Suprapubic skin (tissue), 4 donors: Measurements from ENCODE around the gene CENPH. TPM values are rescaled to one million over a fixed set of nuclear protein-coding genes. Genes with fewer than 3 reads are reported as not detected.
A peak's percentile ranks its signal among the peaks of the same experiment; 100 is the strongest.

Source experiments
- DNase-seq, 2 donors: peaks; one replicate each; pipeline ENCODE4 v3.0.0-alpha.2; 2019; ENCODE audit warnings: low spot score in 2 of 2
- H3K27ac ChIP-seq: fragments of 200-600 bp; sonication (generic); one replicate; pipeline ENCODE4 v1.5.1; 2019
- H3K27me3 ChIP-seq: fragments of 200-600 bp; sonication (generic); one replicate; pipeline ENCODE4 v1.5.1; 2019
- H3K36me3 ChIP-seq: fragments of 200-600 bp; sonication (generic); one replicate; pipeline ENCODE4 v1.5.1; 2019
- H3K4me1 ChIP-seq: fragments of 200-600 bp; sonication (generic); one replicate; pipeline ENCODE4 v1.5.1; 2019
- H3K4me3 ChIP-seq: fragments of 200-600 bp; sonication (generic); one replicate; pipeline ENCODE4 v1.5.1; 2019; ENCODE audit warnings: mild to moderate bottlenecking
- H3K9me3 ChIP-seq: fragments of 200-600 bp; sonication (generic); one replicate; pipeline ENCODE4 v1.5.1; 2019
- CTCF ChIP-seq, 2 donors: fragments of 200-600 bp in 1 of 2; fragments of 450-650 bp in 1 of 2; sonication (generic) in 1 of 2; IDR thresholded peaks; one replicate each; pipeline ENCODE4 v1.5.1; 2016 to 2019; ENCODE audit warnings: antibody characterized with exemption in 2 of 2, mild to moderate bottlenecking in 1 of 2, moderate library complexity in 1 of 2
- EP300 ChIP-seq: sonication (generic); formaldehyde crosslinking; IDR thresholded peaks from one replicate; pipeline ENCODE4 v1.6.1; 2017; ENCODE audit warnings: antibody characterized with exemption
- POLR2A ChIP-seq, 2 donors: fragments of 450-650 bp; IDR thresholded peaks; one replicate each; pipeline ENCODE4 v1.6.1; 2017; ENCODE audit warnings: antibody characterized with exemption in 2 of 2, mild to moderate bottlenecking in 2 of 2, moderate library complexity in 2 of 2
- POLR2AphosphoS5 ChIP-seq, 3 donors: sonication (generic); formaldehyde crosslinking; IDR thresholded peaks; one replicate each; pipeline ENCODE4 v1.6.1; 2017; ENCODE audit warnings: antibody characterized with exemption in 3 of 3
- WGBS: methylation state at CpG from one replicate; pipeline ENCODE4 v1.1.5; 2018; 5-methylcytosine and 5-hydroxymethylcytosine counted together
- total RNA-seq, 4 donors: library from RNA; depleted of rRNA; stranded (reverse); fragments of >200 nt; gene quantifications; one replicate each; pipeline ENCODE4 v1.1.0, GENCODE V29; 2016

Gene CENPH
- total RNA-seq, 4 donors from 2014 or later, result 5.4 to 8.5 (median 6.5) TPM

DNA sequence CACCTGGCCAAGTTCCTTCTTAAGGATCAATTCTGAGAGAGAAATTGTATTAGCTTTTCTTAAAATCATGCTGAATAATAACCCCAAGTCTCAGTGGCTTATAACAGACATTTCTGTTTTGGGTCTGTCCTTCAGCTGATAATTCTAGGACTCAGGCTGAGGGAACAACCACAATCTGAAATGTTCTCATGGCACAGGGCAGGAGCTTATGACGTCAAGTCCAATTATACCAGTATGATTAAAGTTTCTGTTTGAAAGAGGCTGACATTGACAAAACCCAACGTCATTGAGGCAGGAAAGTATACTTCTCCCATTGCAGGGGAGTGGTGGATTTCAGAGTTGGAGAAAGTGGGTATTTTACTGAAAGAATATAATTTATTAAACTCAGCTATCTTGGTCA is 21.8 kb downstream of the CENPH start:
- H3K27ac ChIP-seq, result no peak overlapping the region
- no peaks in the 10 kb centered on the region for H3K9me3 ChIP-seq
- no peak for DNase-seq
- TF ChIP-seq EP300 (no peak), POLR2AphosphoS5 (IDR thresholded peaks at IDR 0.05) (no peak), POLR2A (IDR thresholded peaks at IDR 0.05) (no peak), CTCF (IDR thresholded peaks at IDR 0.05) (no peak)
- no peaks in the 10 kb centered on the region for H3K4me1 ChIP-seq
- H3K27me3 ChIP-seq, result no peaks in the 10 kb centered on the region
- WGBS, result 93% methylated on average over 2 of the region's 2 CpGs
- H3K36me3 ChIP-seq, result no peaks in the 10 kb centered on the region
- no peak overlapping the region for H3K4me3 ChIP-seq

DNA sequence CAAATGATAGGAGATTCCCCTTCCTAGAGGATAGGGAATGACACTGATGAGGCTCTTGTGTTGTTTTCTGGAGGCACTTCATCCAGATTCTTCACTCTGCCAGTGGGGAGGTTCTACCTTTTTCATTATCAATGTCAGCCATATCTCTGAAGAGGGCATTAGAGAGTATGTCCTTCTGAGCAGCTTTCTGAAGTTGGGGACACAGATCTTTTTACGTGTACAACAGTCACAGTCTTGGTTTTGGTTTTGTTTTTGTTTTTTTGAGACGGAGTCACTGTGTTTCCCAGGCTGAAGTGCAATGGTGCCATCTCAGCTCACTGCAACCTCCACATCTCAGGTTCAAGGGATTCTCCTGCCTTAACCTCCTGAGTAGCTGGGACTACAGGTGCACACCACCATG is 22.6 kb downstream of the CENPH start:
- Histone ChIP-seq H3K36me3 (no peaks in the 10 kb centered on the region), H3K4me3 (no peak overlapping the region), H3K9me3 (no peaks in the 10 kb centered on the region), H3K27ac (no peak overlapping the region), H3K4me1 (no peaks in the 10 kb centered on the region), H3K27me3 (no peaks in the 10 kb centered on the region)
- TF ChIP-seq POLR2A (IDR thresholded peaks at IDR 0.05), result no peak
- TF ChIP-seq EP300, result no peak
- TF ChIP-seq POLR2AphosphoS5 (IDR thresholded peaks at IDR 0.05), result no peak
- TF ChIP-seq CTCF (IDR thresholded peaks at IDR 0.05), result no peak
- 83% methylated on average over 2 of the region's 2 CpGs for WGBS
- no peak for DNase-seq

- 88% methylated on average over 4 of the region's 4 CpGs for WGBS
These were observed 24.3 kb downstream of the CENPH start for GRCh38 chr5:69213513-69214215.

GRCh38 chr5:69217151-69217511 is 27.7 kb downstream of the CENPH start:
- Histone ChIP-seq H3K27ac (no peak overlapping the region), H3K4me1 (peaks cover 13% of the 10 kb centered on the region), H3K36me3 (no peaks in the 10 kb centered on the region), H3K4me3 (peak overlapping the region; percentile 90), H3K27me3 (no peaks in the 10 kb centered on the region), H3K9me3 (no peaks in the 10 kb centered on the region)
- WGBS, result 46% methylated on average over 6 of the region's 6 CpGs
- TF ChIP-seq EP300, result no peak
- no peak for TF ChIP-seq POLR2AphosphoS5 (IDR thresholded peaks at IDR 0.05)
- TF ChIP-seq POLR2A (IDR thresholded peaks at IDR 0.05), result no peak
- no peak for TF ChIP-seq CTCF (IDR thresholded peaks at IDR 0.05)
- DNase-seq, result no peak

More at GRCh38 chr5:69213513-69214215, 24.3 kb downstream of the CENPH start:
- no peak for TF ChIP-seq POLR2AphosphoS5 (IDR thresholded peaks at IDR 0.05)
- Histone ChIP-seq H3K27me3 (no peaks in the 10 kb centered on the region), H3K4me3 (no peak overlapping the region), H3K9me3 (no peaks in the 10 kb centered on the region), H3K27ac (no peak overlapping the region), H3K4me1 (peaks cover 3% of the 10 kb centered on the region), H3K36me3 (no peaks in the 10 kb centered on the region)
- DNase-seq, result no peak

DNA sequence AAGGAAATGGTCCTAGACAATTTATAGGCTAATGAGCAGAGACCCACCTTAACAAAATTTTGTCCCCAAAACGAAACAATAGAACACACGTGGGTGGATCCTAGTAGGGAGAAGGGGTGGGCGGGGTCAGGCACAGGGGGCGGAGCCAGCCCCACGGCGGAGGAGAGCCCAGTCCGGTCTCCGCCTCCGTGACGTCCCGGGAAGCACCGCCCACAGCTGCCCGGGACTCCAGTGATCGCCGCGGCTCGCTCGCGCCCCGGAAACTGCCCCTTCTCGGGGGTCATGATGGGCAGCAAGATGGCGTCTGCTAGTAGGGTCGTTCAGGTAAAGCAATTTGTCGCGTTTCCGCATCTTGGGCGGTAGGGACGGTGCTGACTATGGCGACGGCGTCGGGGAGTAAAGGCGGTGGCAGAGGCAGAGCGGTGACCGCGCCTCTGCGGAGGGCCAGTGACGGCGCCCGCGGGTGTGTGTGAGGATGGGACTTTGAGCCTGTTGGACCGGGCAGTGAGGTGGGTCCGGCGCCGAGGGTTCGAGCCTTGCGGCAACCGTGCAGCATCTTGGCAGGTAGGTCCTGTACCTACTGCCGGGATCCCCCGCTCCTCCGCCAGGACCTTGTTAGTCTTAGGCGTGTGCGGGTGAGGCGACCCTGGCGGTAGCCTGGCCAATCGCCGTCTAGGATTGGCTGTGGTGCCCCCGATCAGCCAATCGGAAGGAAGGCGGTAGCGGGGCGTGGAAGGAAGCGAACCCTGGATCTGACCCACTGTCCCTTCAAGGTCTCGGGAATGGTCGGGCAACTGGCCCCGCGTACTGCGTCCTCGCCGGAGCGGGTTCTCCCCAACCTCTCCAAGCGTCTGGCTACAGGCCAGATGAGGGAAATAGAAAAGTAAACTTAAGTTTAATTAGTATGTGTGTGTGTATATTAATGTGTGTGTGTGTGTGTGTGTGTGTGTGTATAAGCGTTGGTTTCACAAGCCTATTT is 28.5 kb downstream of the CENPH start:
- no peaks in the 10 kb centered on the region for H3K27me3 ChIP-seq
- H3K4me3 ChIP-seq, result peak overlapping the region; percentile 90
- H3K9me3 ChIP-seq, result no peaks in the 10 kb centered on the region
- whole genome bisulfite sequencing, result 0% methylated on average over 30 of the region's 73 CpGs
- DNase-seq, result peak; percentile 97 to 98
- peak in 1 of 2 donors; percentile 40 for TF ChIP-seq CTCF (IDR thresholded peaks at IDR 0.05)
- TF ChIP-seq POLR2AphosphoS5 (IDR thresholded peaks at IDR 0.05), result peak; percentile 37 to 56 (median 48)
- peak in 1 of 2 donors; percentile 44 for TF ChIP-seq POLR2A (IDR thresholded peaks at IDR 0.05)
- TF ChIP-seq EP300, result no peak
- H3K4me1 ChIP-seq, result peaks cover 13% of the 10 kb centered on the region
- H3K27ac ChIP-seq, result peak overlapping the region; percentile 94
- no peaks in the 10 kb centered on the region for H3K36me3 ChIP-seq
